IPS-15b (cell line): Measurements from ENCODE around the gene TSGA10.

Experiments
- H3K27me3 ChIP-seq: one replicate; pipeline ENCODE4 v1.6.1; 2013; ENCODE audit warnings: low read length; ENCODE audit not compliant: control insufficient read depth, insufficient read depth
- H3K36me3 ChIP-seq: one replicate; pipeline ENCODE4 v1.6.1; 2013; ENCODE audit warnings: low read length; ENCODE audit not compliant: control insufficient read depth, insufficient read depth
- H3K4me1 ChIP-seq: one replicate; pipeline ENCODE4 v1.6.1; 2013; ENCODE audit warnings: mild to moderate bottlenecking, low read length; ENCODE audit not compliant: control insufficient read depth, insufficient read depth
- H3K4me3 ChIP-seq: one replicate; pipeline ENCODE4 v1.5.1; 2013; ENCODE audit warnings: low read depth, low read length
- H3K9ac ChIP-seq: one replicate; pipeline ENCODE4 v1.6.1; 2013; ENCODE audit warnings: low read depth, mild to moderate bottlenecking, low read length
- H3K9me3 ChIP-seq: one replicate; pipeline ENCODE4 v1.6.1; 2013; ENCODE audit warnings: mild to moderate bottlenecking, low read length; ENCODE audit not compliant: control insufficient read depth, insufficient read depth

TSGA10 gene

GRCh38 chr2:99181624-99182000 is 26.9 kb upstream of the TSGA10 start:
- H3K9ac ChIP-seq = peak overlapping the region; percentile 76
- H3K36me3 ChIP-seq = no peaks in the 10 kb centered on the region
- H3K4me3 ChIP-seq = peak overlapping the region; percentile 94
- H3K4me1 ChIP-seq = no peaks in the 10 kb centered on the region
- no peaks in the 10 kb centered on the region for H3K9me3 ChIP-seq
- no peaks in the 10 kb centered on the region for H3K27me3 ChIP-seq

- H3K27me3 ChIP-seq = no peaks in the 10 kb centered on the region
- no peaks in the 10 kb centered on the region for H3K4me1 ChIP-seq
- H3K9me3 ChIP-seq = no peaks in the 10 kb centered on the region
- peak within 1 kb of the TSS; percentile 94 for H3K4me3 ChIP-seq
- peak within 1 kb of the TSS; percentile 76 for H3K9ac ChIP-seq
- H3K36me3 ChIP-seq = no peaks in the 10 kb centered on the region
These were observed 26.2 kb upstream of the TSGA10 start, which contains the start of the genes MITD1 and MRPL30 for GRCh38 chr2:99180755-99181623. MITD1 (minus strand) TSS chr2:99181058; CDS start chr2:99180981, 77 bp downstream. MRPL30 (plus strand) TSS chr2:99181184; CDS start chr2:99186204, 5,020 bp downstream.

- Histone ChIP-seq H3K27me3 (no peaks in the 10 kb centered on the region), H3K4me3 (no peak overlapping the region), H3K9me3 (no peaks in the 10 kb centered on the region), H3K4me1 (no peaks in the 10 kb centered on the region), H3K9ac (no peak overlapping the region), H3K36me3 (no peaks in the 10 kb centered on the region)
These were observed 16.8 kb upstream of the TSGA10 start for GRCh38 chr2:99171377-99172140.

- H3K4me1 ChIP-seq = no peaks in the 10 kb centered on the region
- no peak overlapping the region for H3K4me3 ChIP-seq
- H3K9me3 ChIP-seq = no peaks in the 10 kb centered on the region
- no peak overlapping the region for H3K9ac ChIP-seq
- H3K36me3 ChIP-seq = no peaks in the 10 kb centered on the region
- no peaks in the 10 kb centered on the region for H3K27me3 ChIP-seq
These were observed 14.8 kb upstream of the TSGA10 start for GRCh38 chr2:99169534-99169933.

GRCh38 chr2:99166218-99166617 is 11.5 kb upstream of the TSGA10 start:
- no peak overlapping the region for H3K9ac ChIP-seq
- no peaks in the 10 kb centered on the region for H3K9me3 ChIP-seq
- no peaks in the 10 kb centered on the region for H3K4me1 ChIP-seq
- no peaks in the 10 kb centered on the region for H3K27me3 ChIP-seq
- no peaks in the 10 kb centered on the region for H3K36me3 ChIP-seq
- no peak overlapping the region for H3K4me3 ChIP-seq

GRCh38 chr2:99159594-99159993 is 4.9 kb upstream of the TSGA10 start:
- no peaks in the 10 kb centered on the region for H3K9me3 ChIP-seq
- H3K36me3 ChIP-seq = no peaks in the 10 kb centered on the region
- H3K4me1 ChIP-seq = no peaks in the 10 kb centered on the region
- H3K4me3 ChIP-seq = no peak overlapping the region
- H3K9ac ChIP-seq = no peak overlapping the region
- no peaks in the 10 kb centered on the region for H3K27me3 ChIP-seq

- H3K9me3 ChIP-seq = no peaks in the 10 kb centered on the region
- no peak overlapping the region for H3K9ac ChIP-seq
- H3K36me3 ChIP-seq = no peaks in the 10 kb centered on the region
- peaks cover 5% of the 10 kb centered on the region for H3K4me1 ChIP-seq
- H3K4me3 ChIP-seq = no peak overlapping the region
- no peaks in the 10 kb centered on the region for H3K27me3 ChIP-seq
These were observed 3.9 kb upstream of the TSGA10 start for GRCh38 chr2:99158599-99158998.

- Histone ChIP-seq H3K4me1 (peaks cover 5% of the 10 kb centered on the region), H3K9me3 (no peaks in the 10 kb centered on the region), H3K9ac (no peak overlapping the region), H3K4me3 (no peak overlapping the region), H3K27me3 (no peaks in the 10 kb centered on the region), H3K36me3 (no peaks in the 10 kb centered on the region)
These were observed 2.1 kb upstream of the TSGA10 start for GRCh38 chr2:99156891-99157290.

GRCh38 chr2:99153921-99154604 is 679 bp downstream of the TSGA10 start:
- Histone ChIP-seq H3K9ac (peak overlapping the region; percentile 62), H3K9me3 (no peaks in the 10 kb centered on the region), H3K4me3 (peak overlapping the region; percentile 66), H3K36me3 (no peaks in the 10 kb centered on the region), H3K4me1 (peaks cover 5% of the 10 kb centered on the region), H3K27me3 (no peaks in the 10 kb centered on the region)

- Histone ChIP-seq H3K4me3 (no peak overlapping the region), H3K4me1 (peaks cover 5% of the 10 kb centered on the region), H3K9me3 (no peaks in the 10 kb centered on the region), H3K9ac (no peak overlapping the region), H3K27me3 (no peaks in the 10 kb centered on the region), H3K36me3 (no peaks in the 10 kb centered on the region)
These were observed 2.4 kb downstream of the TSGA10 start for GRCh38 chr2:99152199-99152895.

- no peaks in the 10 kb centered on the region for H3K36me3 ChIP-seq
These were observed 4.0 kb downstream of the TSGA10 start for GRCh38 chr2:99150706-99151105.

More at GRCh38 chr2:99150706-99151105, 4.0 kb downstream of the TSGA10 start:
- Histone ChIP-seq H3K9ac (no peak overlapping the region), H3K4me1 (peaks cover 5% of the 10 kb centered on the region), H3K4me3 (no peak overlapping the region), H3K27me3 (no peaks in the 10 kb centered on the region), H3K9me3 (no peaks in the 10 kb centered on the region)
